GM10248 (cell line): ENCODE measurements around the gene CHRNB1.

Experiments
- CTCF ChIA-PET: fragments of 300-600 bp; sonication (Branson Sonifier 250); formaldehyde crosslinking; extraction: SDS; loops from one replicate; lab custom pipeline; 2021; ENCODE audit warnings: antibody characterized with exemption; lab: Yijun Ruan, JAX
- POLR2A ChIA-PET: fragments of 350-650 bp; sonication (Branson Sonifier 250); formaldehyde crosslinking; extraction: SDS; loops from one replicate; lab custom pipeline; 2020; ENCODE audit warnings: antibody characterized with exemption; lab: Yijun Ruan, JAX
- DNase-seq: peaks from one replicate; pipeline ENCODE4 v3.0.0; 2012; ENCODE audit errors: extremely low spot score
- CTCF ChIP-seq: IDR thresholded peaks from 2 replicates; pipeline ENCODE4 v1.5.1; 2012; ENCODE audit warnings: mild to moderate bottlenecking, low read depth; ENCODE audit errors: extremely low read depth, missing control alignments, control extremely low read depth

Gene CHRNB1

GRCh38 chr17:7502987-7503386 lies 58.1 kb downstream of the CHRNB1 start:
- ChIA-PET POLR2A (no interaction called here), CTCF (interaction anchor here (0.7 to 3.1 kb wide), 2 partner anchors 11 to 147 kb away, joined by 3 to 18 read pairs; no protein-coding TSS in a partner anchor)
- TF ChIP-seq CTCF = peak; percentile 11
- DNase-seq = no peak

- ChIA-PET POLR2A (no interaction called here), CTCF (interaction anchor here (1.2 to 3.1 kb wide), 2 partner anchors 11 to 148 kb away, joined by 3 to 18 read pairs; no protein-coding TSS in a partner anchor)
- TF ChIP-seq CTCF = no peak
- no peak for DNase-seq
Measured at GRCh38 chr17:7503521-7503920, 58.7 kb downstream of the CHRNB1 start.
